GM23338 (cell line): ENCODE results near the gene LTA4H.

Source experiments
- POLR2AphosphoS5 ChIP-seq: IDR thresholded peaks from 2 replicates; pipeline ENCODE4 v1.6.1; 2016; ENCODE audit warnings: antibody characterized with exemption, low read depth
- ZNF331 ChIP-seq: fragments of 250-450 bp; sonication (Bioruptor Pico); IDR thresholded peaks from 2 replicates; pipeline ENCODE4 v1.5.0; 2020; ENCODE audit warnings: low read depth, mild to moderate bottlenecking, moderate library complexity

DNA sequence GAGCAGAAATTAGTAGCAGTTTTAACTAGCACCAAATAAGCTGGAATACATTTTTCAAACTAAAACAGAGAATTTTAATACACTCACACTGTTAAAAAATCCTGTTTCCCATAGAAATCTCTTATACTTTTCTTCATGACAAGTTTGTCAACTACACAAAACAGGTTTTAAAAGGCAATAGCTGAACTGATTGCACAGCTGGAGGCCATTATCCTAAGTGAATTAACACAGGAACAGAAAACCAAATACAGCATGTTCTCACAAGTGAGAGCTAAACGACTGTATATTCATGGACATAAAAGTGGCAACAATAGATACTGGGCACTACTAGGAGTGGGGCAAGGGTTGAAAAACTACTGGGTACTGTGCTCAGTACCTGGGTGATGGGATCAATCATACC, 27.7 kb downstream of the LTA4H start:
- no peak for TF ChIP-seq ZNF331 (CRISPR knock-in tag)
- TF ChIP-seq POLR2AphosphoS5 = no peak
